Epithelial cell of esophagus (primary cell): ENCODE data around the gene ZSCAN2.
"Not testable (repeated sequence)": the region's sequence is repeated elsewhere in the genome, so short reads cannot be mapped to it uniquely, and the experiment has no call there.

Source experiments
- DNase-seq: peaks from one replicate; pipeline ENCODE4 v3.0.0; 2010; ENCODE audit warnings: low read depth
- H3K4me3 ChIP-seq: 2 replicates; pipeline ENCODE4 v1.5.1; 2011; ENCODE audit warnings: mild to moderate bottlenecking, low read length, control low read depth
- CTCF ChIP-seq: IDR thresholded peaks from 2 replicates; pipeline ENCODE4 v1.5.1; 2011; ENCODE audit warnings: low read depth, mild to moderate bottlenecking, low read length, control low read depth, inconsistent platforms; ENCODE audit not compliant: insufficient read depth; ENCODE audit errors: missing control alignments

Gene ZSCAN2

GRCh38 chr15:84582583-84583157 is 18.1 kb upstream of the ZSCAN2 start:
- no peak for TF ChIP-seq CTCF
- DNase-seq, result peak; percentile 28
- H3K4me3 ChIP-seq, result no peak overlapping the region

- DNase-seq, H3K4me3 ChIP-seq: not testable (repeated sequence)
These were observed 16.9 kb upstream of the ZSCAN2 start for GRCh38 chr15:84583921-84584320.

- no peak overlapping the region for H3K4me3 ChIP-seq
- TF ChIP-seq CTCF, result no peak
- peak; percentile 74 for DNase-seq
These were observed 14.1 kb upstream of the ZSCAN2 start for GRCh38 chr15:84586696-84587095.

- TF ChIP-seq CTCF, result peak; percentile 67
- peak overlapping the region; percentile 15 for H3K4me3 ChIP-seq
- peak; percentile 85 for DNase-seq
These were observed 12.5 kb upstream of the ZSCAN2 start for GRCh38 chr15:84588053-84588874.

- no peak for TF ChIP-seq CTCF
- DNase-seq, result no peak
- H3K4me3 ChIP-seq, result no peak overlapping the region
These were observed 10.4 kb upstream of the ZSCAN2 start for GRCh38 chr15:84590406-84590805.

- no peak for DNase-seq
- TF ChIP-seq CTCF, result no peak
- H3K4me3 ChIP-seq, result no peak overlapping the region
These were observed 9.0 kb upstream of the ZSCAN2 start for GRCh38 chr15:84591815-84592214.

- no peak for TF ChIP-seq CTCF
- no peak for DNase-seq
- no peak overlapping the region for H3K4me3 ChIP-seq
These were observed 6.1 kb upstream of the ZSCAN2 start for GRCh38 chr15:84594617-84595290.
